Breast epithelium (tissue), 3 donors: ENCODE results near the gene VIPR1.

Source experiments
- CTCF ChIP-seq, 3 donors: fragments of 450-650 bp; IDR thresholded peaks; one replicate each; pipeline ENCODE4 v1.5.1; 2016 to 2017; ENCODE audit warnings: antibody characterized with exemption in 3 of 3, mild to moderate bottlenecking in 3 of 3, moderate library complexity in 3 of 3
- POLR2A ChIP-seq: fragments of 450-650 bp; IDR thresholded peaks from one replicate; pipeline ENCODE4 v1.6.1; 2016; ENCODE audit warnings: antibody characterized with exemption, mild to moderate bottlenecking, moderate library complexity

GRCh38 chr3:42508562-42508961, 6.1 kb downstream of the VIPR1 start:
- TF ChIP-seq CTCF (IDR thresholded peaks at IDR 0.05): no peak
- no peak for TF ChIP-seq POLR2A
